Endothelial cell (in vitro differentiated cells): ENCODE measurements around the gene ANKMY1. TPM values are rescaled to one million over a fixed set of nuclear protein-coding genes. Genes with fewer than 3 reads are reported as not detected.

ENCODE experiments used
- DNase-seq: peaks from one replicate; pipeline ENCODE4 v3.0.0; 2021; ENCODE audit warnings: low spot score
- H3K27ac Mint-ChIP-seq: one replicate; pipeline ENCODE4 v1.8.0; 2021; ENCODE audit warnings: mixed read lengths, inconsistent platforms; ENCODE audit not compliant: unreplicated experiment
- H3K27me3 Mint-ChIP-seq: one replicate; pipeline ENCODE4 v1.8.0; 2021; ENCODE audit warnings: mild to moderate bottlenecking, moderate library complexity, mixed read lengths, inconsistent platforms; ENCODE audit not compliant: unreplicated experiment
- H3K36me3 Mint-ChIP-seq: one replicate; pipeline ENCODE4 v1.8.0; 2021; ENCODE audit warnings: mild to moderate bottlenecking, low read depth, mixed read lengths, inconsistent platforms; ENCODE audit not compliant: unreplicated experiment
- H3K4me1 Mint-ChIP-seq: one replicate; pipeline ENCODE4 v1.8.0; 2021; ENCODE audit warnings: mild to moderate bottlenecking, mixed read lengths, inconsistent platforms; ENCODE audit not compliant: unreplicated experiment
- H3K4me3 Mint-ChIP-seq: one replicate; pipeline ENCODE4 v1.8.0; 2021; ENCODE audit warnings: mild to moderate bottlenecking, mixed read lengths, inconsistent platforms; ENCODE audit not compliant: unreplicated experiment
- H3K9me3 Mint-ChIP-seq: one replicate; pipeline ENCODE4 v1.8.0; 2021; ENCODE audit warnings: mixed read lengths, inconsistent platforms; ENCODE audit not compliant: unreplicated experiment
- total RNA-seq: library from RNA; stranded (reverse); fragmentation: NEBNext Ultra II Directional; extraction: Animal tissue kit (Norgen Biotek cat#: 25700); gene quantifications from one replicate; pipeline ENCODE4 v1.2.1, GENCODE V29; 2021; ENCODE audit not compliant: unreplicated experiment
- TF ChIP-seq, protein P1 (sequence below): fragments of 200-600 bp; sonication (generic); IDR thresholded peaks from one replicate; pipeline ENCODE4 v1.5.0; 2021; ENCODE audit warnings: antibody characterized with exemption; ENCODE audit not compliant: unreplicated experiment

ANKMY1 gene
- total RNA-seq, 1 donor from 2014 or later, result 5.6 TPM

DNA sequence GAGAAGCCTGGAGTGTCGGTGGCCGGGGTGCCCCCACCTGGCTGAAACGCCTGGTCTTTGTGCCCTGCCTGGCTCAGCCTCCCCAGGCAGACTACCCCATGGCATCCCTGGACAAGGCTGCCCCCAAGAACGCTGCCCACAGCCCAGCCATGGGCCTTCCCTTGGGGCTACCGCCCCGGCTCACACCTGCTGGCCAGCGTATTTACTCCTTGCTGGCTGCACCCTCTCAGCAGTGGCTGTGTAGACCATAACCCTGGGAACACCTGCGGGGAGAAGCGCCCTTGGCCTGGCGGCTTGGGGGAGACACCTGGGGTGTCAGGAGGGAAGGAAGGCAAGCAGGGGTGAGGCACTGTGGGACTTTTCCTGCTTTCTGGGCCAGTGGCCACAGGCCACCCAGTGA is 46.1 kb upstream of the ANKMY1 start:
- Mint-ChIP-seq H3K9me3 (no peaks in the 10 kb centered on the region), H3K27me3 (peaks cover 3% of the 10 kb centered on the region), H3K4me1 (peaks cover 8% of the 10 kb centered on the region), H3K4me3 (no peak overlapping the region), H3K36me3 (no peaks in the 10 kb centered on the region), H3K27ac (no peak overlapping the region)
- DNase-seq, result no peak
- TF ChIP-seq, protein P1, sequence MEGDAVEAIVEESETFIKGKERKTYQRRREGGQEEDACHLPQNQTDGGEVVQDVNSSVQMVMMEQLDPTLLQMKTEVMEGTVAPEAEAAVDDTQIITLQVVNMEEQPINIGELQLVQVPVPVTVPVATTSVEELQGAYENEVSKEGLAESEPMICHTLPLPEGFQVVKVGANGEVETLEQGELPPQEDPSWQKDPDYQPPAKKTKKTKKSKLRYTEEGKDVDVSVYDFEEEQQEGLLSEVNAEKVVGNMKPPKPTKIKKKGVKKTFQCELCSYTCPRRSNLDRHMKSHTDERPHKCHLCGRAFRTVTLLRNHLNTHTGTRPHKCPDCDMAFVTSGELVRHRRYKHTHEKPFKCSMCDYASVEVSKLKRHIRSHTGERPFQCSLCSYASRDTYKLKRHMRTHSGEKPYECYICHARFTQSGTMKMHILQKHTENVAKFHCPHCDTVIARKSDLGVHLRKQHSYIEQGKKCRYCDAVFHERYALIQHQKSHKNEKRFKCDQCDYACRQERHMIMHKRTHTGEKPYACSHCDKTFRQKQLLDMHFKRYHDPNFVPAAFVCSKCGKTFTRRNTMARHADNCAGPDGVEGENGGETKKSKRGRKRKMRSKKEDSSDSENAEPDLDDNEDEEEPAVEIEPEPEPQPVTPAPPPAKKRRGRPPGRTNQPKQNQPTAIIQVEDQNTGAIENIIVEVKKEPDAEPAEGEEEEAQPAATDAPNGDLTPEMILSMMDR, result no peak

DNA sequence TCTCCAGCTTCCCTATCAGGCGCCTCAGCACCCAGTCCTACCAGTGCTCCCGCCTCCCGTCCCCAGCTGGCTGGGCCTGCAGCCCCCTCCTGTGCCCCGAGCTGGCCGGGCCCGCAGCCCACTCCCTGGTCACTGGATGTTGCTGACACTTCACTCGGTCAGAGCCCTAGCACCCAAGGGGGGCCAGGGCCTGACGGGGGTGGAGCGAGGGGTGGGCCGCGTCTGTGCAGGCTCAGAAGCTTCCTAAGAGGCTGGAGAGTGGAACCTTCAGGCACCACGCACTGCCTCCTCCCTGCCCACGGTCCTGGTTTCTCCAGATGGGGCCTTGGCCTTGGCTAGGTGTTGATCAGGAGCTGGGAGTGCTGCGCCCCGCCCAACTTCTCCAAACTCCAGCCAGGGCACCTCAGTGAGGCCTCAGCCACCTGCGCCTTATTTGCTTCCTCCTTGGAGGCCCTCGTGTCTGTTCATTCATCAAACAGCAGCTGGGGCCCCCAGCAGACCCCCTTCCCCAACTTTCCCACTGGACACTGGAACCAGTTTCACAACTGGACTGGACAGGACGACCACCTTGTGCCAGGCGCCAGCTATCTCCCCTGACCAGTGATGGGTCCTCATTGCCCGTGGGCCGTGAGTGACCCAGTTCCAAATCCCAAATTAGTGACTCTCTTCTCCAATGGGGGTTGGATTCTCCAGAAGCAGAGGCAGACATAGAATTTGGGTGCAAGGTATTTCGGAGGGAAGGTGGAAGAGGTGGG is 45.5 kb upstream of the ANKMY1 start:
- Mint-ChIP-seq H3K4me1 (peaks cover 8% of the 10 kb centered on the region), H3K9me3 (no peaks in the 10 kb centered on the region), H3K27ac (no peak overlapping the region), H3K36me3 (no peaks in the 10 kb centered on the region), H3K27me3 (peaks cover 3% of the 10 kb centered on the region), H3K4me3 (no peak overlapping the region)
- no peak for DNase-seq
- TF ChIP-seq, protein P1, result no peak

DNA sequence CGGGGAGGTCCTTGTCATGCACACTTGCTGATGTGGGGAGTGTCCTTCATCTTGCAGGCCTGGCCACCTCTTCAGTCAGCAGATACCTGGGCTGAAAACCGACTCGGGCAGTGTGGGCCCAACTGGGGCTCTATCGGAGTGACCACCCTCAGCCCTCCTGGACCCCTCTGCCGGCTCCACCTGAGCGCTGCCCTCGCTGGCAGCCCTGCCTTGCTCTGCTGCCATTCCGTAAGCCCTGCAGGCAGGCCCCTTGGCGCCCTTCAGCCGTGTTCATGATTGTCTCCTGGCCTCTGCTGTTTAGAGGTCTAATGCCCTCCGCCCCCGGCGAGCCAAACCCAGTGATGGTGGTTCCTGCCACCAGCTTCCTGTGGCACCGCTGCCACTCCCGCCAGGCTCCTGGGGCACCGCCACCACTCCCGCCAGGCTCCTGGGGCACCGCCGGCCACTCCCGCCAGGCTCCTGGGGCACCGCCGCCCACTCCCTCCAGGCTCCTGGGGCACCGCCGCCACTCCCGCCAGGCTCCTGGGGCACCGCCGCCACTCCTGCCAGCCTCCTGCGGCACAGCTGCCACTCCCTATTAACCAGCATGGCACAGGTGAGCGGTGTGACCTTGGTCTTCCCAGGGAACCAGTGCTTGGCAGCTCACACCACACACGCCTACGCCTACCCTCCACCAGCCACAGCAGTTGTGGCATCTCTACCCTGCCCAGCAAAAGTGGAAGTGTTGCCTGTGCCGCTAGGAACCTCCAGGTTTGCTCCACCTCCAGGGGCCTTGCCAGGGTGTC is 44.7 kb upstream of the ANKMY1 start:
- no peaks in the 10 kb centered on the region for H3K36me3 Mint-ChIP-seq
- peaks cover 8% of the 10 kb centered on the region for H3K4me1 Mint-ChIP-seq
- H3K27ac Mint-ChIP-seq, result no peak overlapping the region
- H3K27me3 Mint-ChIP-seq, result peaks cover 3% of the 10 kb centered on the region
- H3K4me3 Mint-ChIP-seq, result no peak overlapping the region
- DNase-seq, result no peak
- no peaks in the 10 kb centered on the region for H3K9me3 Mint-ChIP-seq
- TF ChIP-seq, protein P1, result no peak

DNA sequence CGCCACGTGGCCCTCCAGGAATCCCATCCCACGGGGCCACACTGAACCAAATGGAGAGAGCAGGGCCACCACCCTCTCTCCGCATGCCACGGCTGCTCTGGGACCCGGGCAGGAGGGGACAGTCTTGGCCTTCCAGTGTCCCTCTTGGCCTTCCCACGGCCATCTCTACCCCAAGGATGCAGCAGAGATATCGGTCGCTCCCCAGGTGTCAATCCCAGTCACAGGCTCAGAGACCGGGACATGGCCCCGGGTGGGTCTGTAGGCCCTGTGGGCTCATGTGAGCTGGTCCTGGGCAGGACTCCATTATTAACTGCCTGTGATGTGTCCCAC is 44.0 kb upstream of the ANKMY1 start:
- H3K9me3 Mint-ChIP-seq, result no peaks in the 10 kb centered on the region
- DNase-seq, result no peak
- TF ChIP-seq, protein P1, result no peak
- H3K36me3 Mint-ChIP-seq, result no peaks in the 10 kb centered on the region
- H3K27me3 Mint-ChIP-seq, result peaks cover 3% of the 10 kb centered on the region
- no peak overlapping the region for H3K4me3 Mint-ChIP-seq
- peaks cover 8% of the 10 kb centered on the region for H3K4me1 Mint-ChIP-seq
- H3K27ac Mint-ChIP-seq, result no peak overlapping the region
